T-helper 17 cell (primary cell): Measurements from ENCODE around the gene C1D. TPM values are rescaled to one million over a fixed set of nuclear protein-coding genes. Genes with fewer than 3 reads are reported as not detected.

Experiments used
- ATAC-seq: fragments of 150-1000 bp; cut with Tn5 transposase; 2 replicates; pipeline ENCODE4 v1.10.0; 2021; ENCODE audit warnings: mild to moderate bottlenecking, moderate library complexity
- DNase-seq, 3 donors: peaks; one replicate each; pipeline versions ENCODE4 v3.0.0 to v3.0.0-alpha.2; 2020 to 2021
- H3K9me3 ChIP-seq: one replicate; pipeline ENCODE4 v1.7.0; 2013; ENCODE audit warnings: low read length, mild to moderate bottlenecking; ENCODE audit not compliant: control insufficient read depth, poor library complexity, severe bottlenecking
- H3K27ac Mint-ChIP-seq: one replicate; pipeline ENCODE4 v1.8.0; 2022; ENCODE audit warnings: mild to moderate bottlenecking, moderate library complexity, mixed read lengths
- H3K27me3 Mint-ChIP-seq: one replicate; pipeline ENCODE4 v1.8.0; 2022; ENCODE audit warnings: mixed read lengths
- H3K36me3 Mint-ChIP-seq: one replicate; pipeline ENCODE4 v1.8.0; 2022; ENCODE audit warnings: low read depth, mixed read lengths
- H3K4me1 Mint-ChIP-seq: one replicate; pipeline ENCODE4 v1.8.0; 2022; ENCODE audit warnings: mild to moderate bottlenecking, mixed read lengths
- H3K4me3 Mint-ChIP-seq: one replicate; pipeline ENCODE4 v1.8.0; 2022; ENCODE audit warnings: mild to moderate bottlenecking, moderate library complexity, mixed read lengths
- total RNA-seq, 4 donors: library from RNA in 2 of 4; stranded (reverse) in 2 of 4; gene quantifications; one replicate each; pipeline ENCODE4 v1.2.3 and lab custom pipeline; 2022 to 2026

C1D gene
- total RNA-seq (10 to 100 TPM; 14.1 to 17.0 TPM), total RNA-seq (lab: John Stamatoyannopoulos, UW) (14.2 to 16.9 reads per million in 2 donors)

- peak within 1 kb of the TSS; percentile 99 for H3K27ac Mint-ChIP-seq
- H3K36me3 Mint-ChIP-seq = peaks cover 10% of the 10 kb centered on the region
- H3K9me3 ChIP-seq = no peaks in the 10 kb centered on the region
- peak within 1 kb of the TSS; percentile 96 for H3K4me3 Mint-ChIP-seq
- peaks cover 6% of the 10 kb centered on the region for H3K27me3 Mint-ChIP-seq
- H3K4me1 Mint-ChIP-seq = peaks cover 33% of the 10 kb centered on the region
- DNase-seq (peak; percentile 81 to 89 (median 81)), ATAC-seq (peak; percentile 95)
Observed at GRCh38 chr2:68062680-68063387, at the start of gene C1D. Gene C1D (minus strand): TSS chr2:68063004. CDS start chr2:68047310, 15,694 bp downstream.

GRCh38 chr2:68110102-68110501 is 47.3 kb upstream of the C1D start:
- ATAC-seq = no peak
- DNase-seq = no peak

GRCh38 chr2:68108120-68108519 is 45.3 kb upstream of the C1D start:
- ATAC-seq (no peak), DNase-seq (no peak)
- no peak overlapping the region for H3K4me3 Mint-ChIP-seq
- no peak overlapping the region for H3K27ac Mint-ChIP-seq
- peaks cover 3% of the 10 kb centered on the region for H3K36me3 Mint-ChIP-seq
- no peaks in the 10 kb centered on the region for H3K4me1 Mint-ChIP-seq
- peaks cover 5% of the 10 kb centered on the region for H3K9me3 ChIP-seq
- no peaks in the 10 kb centered on the region for H3K27me3 Mint-ChIP-seq

More at GRCh38 chr2:68110102-68110501, 47.3 kb upstream of the C1D start:
- no peak overlapping the region for H3K27ac Mint-ChIP-seq
- peaks cover 5% of the 10 kb centered on the region for H3K27me3 Mint-ChIP-seq
- H3K9me3 ChIP-seq = peaks cover 5% of the 10 kb centered on the region
- H3K4me3 Mint-ChIP-seq = no peak overlapping the region
- no peaks in the 10 kb centered on the region for H3K4me1 Mint-ChIP-seq
- peaks cover 5% of the 10 kb centered on the region for H3K36me3 Mint-ChIP-seq

GRCh38 chr2:68107475-68107874 is 44.7 kb upstream of the C1D start:
- peaks cover 5% of the 10 kb centered on the region for H3K9me3 ChIP-seq
- Mint-ChIP-seq H3K4me1 (no peaks in the 10 kb centered on the region), H3K27me3 (no peaks in the 10 kb centered on the region), H3K36me3 (peaks cover 3% of the 10 kb centered on the region), H3K27ac (no peak overlapping the region), H3K4me3 (no peak overlapping the region)
- no peak for ATAC-seq
- no peak for DNase-seq

GRCh38 chr2:68104111-68104835 is 41.5 kb upstream of the C1D start:
- ATAC-seq (no peak), DNase-seq (no peak)
- Mint-ChIP-seq H3K4me3 (no peak overlapping the region), H3K4me1 (no peaks in the 10 kb centered on the region), H3K27me3 (no peaks in the 10 kb centered on the region), H3K36me3 (peaks cover 3% of the 10 kb centered on the region), H3K27ac (no peak overlapping the region)
- H3K9me3 ChIP-seq = peaks cover 5% of the 10 kb centered on the region

GRCh38 chr2:68103709-68104055 is 40.9 kb upstream of the C1D start:
- H3K36me3 Mint-ChIP-seq = peaks cover 3% of the 10 kb centered on the region
- H3K9me3 ChIP-seq = peaks cover 5% of the 10 kb centered on the region
- H3K27me3 Mint-ChIP-seq = no peaks in the 10 kb centered on the region

GRCh38 chr2:68103030-68103708 is 40.4 kb upstream of the C1D start:
- DNase-seq (no peak), ATAC-seq (no peak)
- peaks cover 5% of the 10 kb centered on the region for H3K9me3 ChIP-seq
- Mint-ChIP-seq H3K36me3 (peaks cover 3% of the 10 kb centered on the region), H3K4me3 (no peak overlapping the region), H3K27me3 (no peaks in the 10 kb centered on the region), H3K27ac (no peak overlapping the region), H3K4me1 (no peaks in the 10 kb centered on the region)

More at GRCh38 chr2:68103709-68104055, 40.9 kb upstream of the C1D start:
- Mint-ChIP-seq H3K4me1 (no peaks in the 10 kb centered on the region), H3K27ac (no peak overlapping the region), H3K4me3 (no peak overlapping the region)
- DNase-seq (no peak), ATAC-seq (no peak)

- H3K4me3 Mint-ChIP-seq = no peak overlapping the region
- peaks cover 4% of the 10 kb centered on the region for H3K27me3 Mint-ChIP-seq
- DNase-seq (no peak), ATAC-seq (no peak)
- H3K27ac Mint-ChIP-seq = no peak overlapping the region
- H3K36me3 Mint-ChIP-seq = no peaks in the 10 kb centered on the region
- no peaks in the 10 kb centered on the region for H3K4me1 Mint-ChIP-seq
- no peaks in the 10 kb centered on the region for H3K9me3 ChIP-seq
Observed at GRCh38 chr2:68100189-68100588, 37.4 kb upstream of the C1D start.

- H3K9me3 ChIP-seq = no peaks in the 10 kb centered on the region
- ATAC-seq = no peak
- H3K4me1 Mint-ChIP-seq = no peaks in the 10 kb centered on the region
- no peaks in the 10 kb centered on the region for H3K36me3 Mint-ChIP-seq
- DNase-seq = no peak
- no peak overlapping the region for H3K4me3 Mint-ChIP-seq
- H3K27me3 Mint-ChIP-seq = peaks cover 10% of the 10 kb centered on the region
- H3K27ac Mint-ChIP-seq = no peak overlapping the region
Observed at GRCh38 chr2:68099260-68099659, 36.5 kb upstream of the C1D start.

- no peak overlapping the region for H3K27ac Mint-ChIP-seq
- ATAC-seq = no peak
- no peaks in the 10 kb centered on the region for H3K36me3 Mint-ChIP-seq
- H3K9me3 ChIP-seq = no peaks in the 10 kb centered on the region
- no peak for DNase-seq
- no peak overlapping the region for H3K4me3 Mint-ChIP-seq
- no peaks in the 10 kb centered on the region for H3K4me1 Mint-ChIP-seq
- H3K27me3 Mint-ChIP-seq = peaks cover 10% of the 10 kb centered on the region
Observed at GRCh38 chr2:68098291-68098797, 35.5 kb upstream of the C1D start.

GRCh38 chr2:68094111-68094510 is 31.3 kb upstream of the C1D start:
- Mint-ChIP-seq H3K4me3 (no peak overlapping the region), H3K36me3 (no peaks in the 10 kb centered on the region), H3K27ac (no peak overlapping the region), H3K4me1 (peaks cover 9% of the 10 kb centered on the region), H3K27me3 (peaks cover 10% of the 10 kb centered on the region)
- DNase-seq (no peak), ATAC-seq (no peak)
- H3K9me3 ChIP-seq = no peaks in the 10 kb centered on the region

- no peaks in the 10 kb centered on the region for H3K36me3 Mint-ChIP-seq
- H3K4me1 Mint-ChIP-seq = peaks cover 11% of the 10 kb centered on the region
- ATAC-seq (no peak), DNase-seq (no peak)
- H3K4me3 Mint-ChIP-seq = no peak overlapping the region
- no peaks in the 10 kb centered on the region for H3K9me3 ChIP-seq
- H3K27ac Mint-ChIP-seq = no peak overlapping the region
- peaks cover 10% of the 10 kb centered on the region for H3K27me3 Mint-ChIP-seq
Observed at GRCh38 chr2:68093634-68094033, 30.8 kb upstream of the C1D start.

- peaks cover 6% of the 10 kb centered on the region for H3K27me3 Mint-ChIP-seq
- peaks cover 11% of the 10 kb centered on the region for H3K4me1 Mint-ChIP-seq
- H3K4me3 Mint-ChIP-seq = no peak overlapping the region
- no peak overlapping the region for H3K27ac Mint-ChIP-seq
- no peak for ATAC-seq
- H3K9me3 ChIP-seq = no peaks in the 10 kb centered on the region
- no peaks in the 10 kb centered on the region for H3K36me3 Mint-ChIP-seq
- DNase-seq = no peak
Observed at GRCh38 chr2:68091439-68092034, 28.7 kb upstream of the C1D start.
